ENCODE results near the gene LRMDA.

Gene LRMDA

DNA sequence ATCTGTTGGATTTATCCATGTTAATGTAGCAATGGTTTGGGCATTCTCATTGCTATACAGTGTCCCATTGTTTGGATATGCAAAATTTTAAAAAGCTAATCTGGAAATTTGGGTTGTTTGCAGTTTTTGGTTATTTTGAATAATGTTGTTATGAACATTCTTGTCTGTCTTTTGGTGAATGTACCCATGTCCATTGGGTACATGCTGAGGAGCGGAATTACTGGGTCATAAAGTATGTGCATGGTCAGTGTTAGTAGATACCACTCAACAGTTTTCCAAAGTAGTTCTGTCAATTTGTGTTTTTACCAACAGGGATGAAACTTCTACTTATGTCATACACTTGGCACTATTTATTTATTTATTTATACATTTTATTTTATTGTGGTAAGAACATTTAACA, 153.9 kb downstream of the LRMDA start:
- Histone ChIP-seq H3K9ac (ENCODE audit: low read depth, low read length, poor library complexity, severe bottlenecking) (no peak overlapping the region), H3F3A (ENCODE audit: low read depth) (no peaks in the 10 kb centered on the region), H3K4me1 (ENCODE audit: insufficient read depth, low read length, poor library complexity, severe bottlenecking) (no peaks in the 10 kb centered on the region), H4K20me1 (ENCODE audit: insufficient read depth, low read length, poor library complexity, severe bottlenecking) (no peaks in the 10 kb centered on the region), H3K9me2 (replicated peaks; ENCODE audit: low read depth, low read length) (no peaks in the 10 kb centered on the region), H3K9me3 (ENCODE audit: insufficient read depth, low read depth, low read length) (peaks cover 9% of the 10 kb centered on the region; the same call in 1 of the 2 replicates), H3K79me2 (ENCODE audit: insufficient read depth, low read length) (no peaks in the 10 kb centered on the region), H3K4me3 (ENCODE audit: low read length, poor library complexity, severe bottlenecking) (no peak overlapping the region), H2AFZ (ENCODE audit: low read length) (no peak overlapping the region), H3K36me3 (ENCODE audit: insufficient read depth, low read length) (no peaks in the 10 kb centered on the region), H3K4me2 (ENCODE audit: low read depth, low read length, poor library complexity, severe bottlenecking) (no peak overlapping the region), H3K27me3 (ENCODE audit: insufficient read depth, low read length, poor library complexity, severe bottlenecking) (no peaks in the 10 kb centered on the region)
- TF ChIP-seq, protein P1, sequence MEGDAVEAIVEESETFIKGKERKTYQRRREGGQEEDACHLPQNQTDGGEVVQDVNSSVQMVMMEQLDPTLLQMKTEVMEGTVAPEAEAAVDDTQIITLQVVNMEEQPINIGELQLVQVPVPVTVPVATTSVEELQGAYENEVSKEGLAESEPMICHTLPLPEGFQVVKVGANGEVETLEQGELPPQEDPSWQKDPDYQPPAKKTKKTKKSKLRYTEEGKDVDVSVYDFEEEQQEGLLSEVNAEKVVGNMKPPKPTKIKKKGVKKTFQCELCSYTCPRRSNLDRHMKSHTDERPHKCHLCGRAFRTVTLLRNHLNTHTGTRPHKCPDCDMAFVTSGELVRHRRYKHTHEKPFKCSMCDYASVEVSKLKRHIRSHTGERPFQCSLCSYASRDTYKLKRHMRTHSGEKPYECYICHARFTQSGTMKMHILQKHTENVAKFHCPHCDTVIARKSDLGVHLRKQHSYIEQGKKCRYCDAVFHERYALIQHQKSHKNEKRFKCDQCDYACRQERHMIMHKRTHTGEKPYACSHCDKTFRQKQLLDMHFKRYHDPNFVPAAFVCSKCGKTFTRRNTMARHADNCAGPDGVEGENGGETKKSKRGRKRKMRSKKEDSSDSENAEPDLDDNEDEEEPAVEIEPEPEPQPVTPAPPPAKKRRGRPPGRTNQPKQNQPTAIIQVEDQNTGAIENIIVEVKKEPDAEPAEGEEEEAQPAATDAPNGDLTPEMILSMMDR (conservative IDR thresholded peaks at IDR 0.05; ENCODE audit: low read length), result no peak
- no peak for TF ChIP-seq EZH2phosphoT487 (IDR thresholded peaks at IDR 0.05; ENCODE audit: borderline replicate concordance)

DNA sequence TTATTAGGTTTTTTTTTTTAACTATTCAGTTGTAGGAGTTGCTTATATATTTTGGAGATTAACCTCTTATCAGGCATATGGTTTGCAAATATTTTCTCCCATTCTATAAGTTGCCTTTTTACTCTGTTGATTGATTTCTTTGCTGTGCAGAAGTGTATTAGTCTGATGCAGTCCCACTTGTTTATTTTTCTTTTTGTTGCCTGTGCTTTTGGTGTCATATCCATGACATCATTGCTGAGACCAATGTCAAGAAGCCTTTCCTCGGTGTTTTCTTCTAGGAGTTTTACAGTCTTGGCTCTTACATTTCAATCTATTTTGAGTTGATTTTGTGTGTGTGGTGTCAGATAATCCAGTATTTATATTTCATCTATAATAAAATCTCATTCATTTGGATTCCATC, 155.4 kb downstream of the LRMDA start:
- Histone ChIP-seq H4K20me1 (ENCODE audit: insufficient read depth, low read length, poor library complexity, severe bottlenecking) (no peaks in the 10 kb centered on the region), H3K4me3 (ENCODE audit: low read length, poor library complexity, severe bottlenecking) (no peak overlapping the region), H2AFZ (ENCODE audit: low read length) (no peak overlapping the region), H3K9ac (ENCODE audit: low read depth, low read length, poor library complexity, severe bottlenecking) (no peak overlapping the region), H3F3A (ENCODE audit: low read depth) (no peaks in the 10 kb centered on the region), H3K9me2 (replicated peaks; ENCODE audit: low read depth, low read length) (no peaks in the 10 kb centered on the region), H3K4me1 (ENCODE audit: insufficient read depth, low read length, poor library complexity, severe bottlenecking) (no peaks in the 10 kb centered on the region), H3K79me2 (ENCODE audit: insufficient read depth, low read length) (no peaks in the 10 kb centered on the region), H3K9me3 (ENCODE audit: insufficient read depth, low read depth, low read length) (peaks cover 9% of the 10 kb centered on the region; the same call in 1 of the 2 replicates), H3K4me2 (ENCODE audit: low read depth, low read length, poor library complexity, severe bottlenecking) (no peak overlapping the region), H3K27me3 (ENCODE audit: insufficient read depth, low read length, poor library complexity, severe bottlenecking) (no peaks in the 10 kb centered on the region), H3K36me3 (ENCODE audit: insufficient read depth, low read length) (no peaks in the 10 kb centered on the region)
- TF ChIP-seq EZH2phosphoT487 (IDR thresholded peaks at IDR 0.05; ENCODE audit: borderline replicate concordance), result no peak
- TF ChIP-seq, protein P1 (conservative IDR thresholded peaks at IDR 0.05; ENCODE audit: low read length), result no peak

DNA sequence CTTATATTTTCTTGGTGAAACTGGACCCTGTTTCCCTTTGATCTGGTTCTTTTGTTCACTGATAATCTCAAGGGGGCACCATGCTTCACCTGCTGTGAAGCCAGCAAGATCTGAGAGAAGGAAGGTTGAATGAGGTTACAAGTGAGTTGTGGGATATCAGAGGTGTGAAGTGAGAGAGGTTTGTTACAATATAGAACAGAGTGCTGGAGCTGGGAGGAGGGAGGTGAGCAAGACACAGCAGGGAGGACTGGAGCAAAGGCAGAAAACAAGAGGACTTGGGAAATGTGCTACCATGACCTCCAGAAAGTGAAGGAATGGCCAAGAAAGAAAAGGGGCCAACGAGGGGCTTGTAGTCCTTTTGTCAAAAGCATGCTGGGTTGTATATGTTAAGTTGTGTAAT, 156.6 kb downstream of the LRMDA start:
- no peaks in the 10 kb centered on the region for H3K9me2 ChIP-seq (replicated peaks; ENCODE audit: low read depth, low read length)
- no peaks in the 10 kb centered on the region for H3K4me1 ChIP-seq (ENCODE audit: insufficient read depth, low read length, poor library complexity, severe bottlenecking)
- no peak overlapping the region for H3K4me3 ChIP-seq (ENCODE audit: low read length, poor library complexity, severe bottlenecking)
- no peaks in the 10 kb centered on the region for H3F3A ChIP-seq (ENCODE audit: low read depth)
- H2AFZ ChIP-seq (ENCODE audit: low read length), result no peak overlapping the region
- no peaks in the 10 kb centered on the region for H4K20me1 ChIP-seq (ENCODE audit: insufficient read depth, low read length, poor library complexity, severe bottlenecking)
- no peaks in the 10 kb centered on the region for H3K9me3 ChIP-seq (ENCODE audit: insufficient read depth, low read depth, low read length)
- H3K27me3 ChIP-seq (ENCODE audit: insufficient read depth, low read length, poor library complexity, severe bottlenecking), result no peaks in the 10 kb centered on the region
- no peaks in the 10 kb centered on the region for H3K36me3 ChIP-seq (ENCODE audit: insufficient read depth, low read length)
- TF ChIP-seq, protein P1 (conservative IDR thresholded peaks at IDR 0.05; ENCODE audit: low read length), result no peak
- no peak for TF ChIP-seq EZH2phosphoT487 (IDR thresholded peaks at IDR 0.05; ENCODE audit: borderline replicate concordance)
- H3K4me2 ChIP-seq (ENCODE audit: low read depth, low read length, poor library complexity, severe bottlenecking), result no peak overlapping the region
- H3K79me2 ChIP-seq (ENCODE audit: insufficient read depth, low read length), result no peaks in the 10 kb centered on the region
- H3K9ac ChIP-seq (ENCODE audit: low read depth, low read length, poor library complexity, severe bottlenecking), result no peak overlapping the region

Data from Loucy (cell line).